Endodermal cell (in vitro differentiated cells): Measurements from ENCODE around the gene HMCN2. TPM values are rescaled to one million over a fixed set of nuclear protein-coding genes. Genes with fewer than 3 reads are reported as not detected.

ENCODE experiments used
- DNase-seq: peaks from one replicate; pipeline ENCODE4 v3.0.0-alpha.2; 2017
- H3K27ac ChIP-seq: 2 replicates; pipeline ENCODE4 v1.5.1; 2013; ENCODE audit warnings: mild to moderate bottlenecking, low read depth, low read length, moderate library complexity
- H3K27me3 ChIP-seq: 2 replicates; pipeline ENCODE4 v1.6.1; 2013; ENCODE audit warnings: mild to moderate bottlenecking, low read length, moderate library complexity; ENCODE audit not compliant: insufficient read depth, control insufficient read depth, poor library complexity, severe bottlenecking
- H3K36me3 ChIP-seq: 2 replicates; pipeline ENCODE4 v1.7.0; 2013; ENCODE audit warnings: mild to moderate bottlenecking, low read length, moderate library complexity; ENCODE audit not compliant: control insufficient read depth, insufficient read depth
- H3K4me1 ChIP-seq: one replicate; pipeline ENCODE4 v1.7.0; 2013; ENCODE audit warnings: low read length; ENCODE audit not compliant: control insufficient read depth, insufficient read depth
- H3K4me3 ChIP-seq: 2 replicates; pipeline ENCODE4 v1.5.1; 2013; ENCODE audit warnings: mild to moderate bottlenecking, low read length, moderate library complexity
- H3K9ac ChIP-seq: 2 replicates; pipeline ENCODE4 v1.6.1; 2013; ENCODE audit warnings: mild to moderate bottlenecking, low read length, moderate library complexity; ENCODE audit not compliant: poor library complexity, severe bottlenecking; ENCODE audit errors: extremely low read depth
- H3K9me3 ChIP-seq: 2 replicates; pipeline ENCODE4 v1.6.1; 2013; ENCODE audit warnings: mild to moderate bottlenecking, low read length, moderate library complexity; ENCODE audit not compliant: control insufficient read depth
- H3K27ac Mint-ChIP-seq: 2 replicates; pipeline ENCODE4 v1.8.0; 2020; ENCODE audit warnings: mixed read lengths
- H3K27me3 Mint-ChIP-seq: 2 replicates; pipeline ENCODE4 v1.8.0; 2021; ENCODE audit warnings: mild to moderate bottlenecking, mixed read lengths; ENCODE audit not compliant: insufficient read depth
- H3K36me3 Mint-ChIP-seq: 2 replicates; pipeline ENCODE4 v1.8.0; 2020; ENCODE audit warnings: low read depth, mixed read lengths
- H3K4me1 Mint-ChIP-seq: 2 replicates; pipeline ENCODE4 v1.8.0; 2020; ENCODE audit warnings: mixed read lengths
- H3K4me3 Mint-ChIP-seq: 2 replicates; pipeline ENCODE4 v1.8.0; 2020; ENCODE audit warnings: mild to moderate bottlenecking, moderate library complexity, mixed read lengths
- H3K9me3 Mint-ChIP-seq: 2 replicates; pipeline ENCODE4 v1.8.0; 2020; ENCODE audit warnings: mild to moderate bottlenecking, mixed read lengths
- CTCF ChIP-seq: fragments of 200-600 bp; sonication (generic); conservative IDR thresholded peaks from 2 replicates; pipeline ENCODE4 v1.5.0; 2021; ENCODE audit warnings: antibody characterized with exemption, mild to moderate bottlenecking
- WGBS, 2 experiments: methylation state at CpG; one replicate each; pipeline versions ENCODE4 v1.1.5 to v1.1.7; 2013; ENCODE audit warnings: missing lambda C conversion rate in 2 of 2, mixed read lengths in 1 of 2; ENCODE audit not compliant: insufficient coverage in 1 of 2, insufficient read length in 1 of 2; 5-methylcytosine and 5-hydroxymethylcytosine counted together
- total RNA-seq, 2 donors: library from RNA; stranded (reverse); fragmentation: NEBNext Ultra II Directional in 1 of 2; extraction: Animal tissue kit (Norgen Biotek cat#: 25700) in 1 of 2; gene quantifications; 2 replicates in 1 of 2; 3 replicates in 1 of 2; pipeline ENCODE4 v1.2.1, GENCODE V29; 2021

Gene HMCN2
- total RNA-seq, 2 donors from 2014 or later, result 3.3 to 3.9 TPM

DNA sequence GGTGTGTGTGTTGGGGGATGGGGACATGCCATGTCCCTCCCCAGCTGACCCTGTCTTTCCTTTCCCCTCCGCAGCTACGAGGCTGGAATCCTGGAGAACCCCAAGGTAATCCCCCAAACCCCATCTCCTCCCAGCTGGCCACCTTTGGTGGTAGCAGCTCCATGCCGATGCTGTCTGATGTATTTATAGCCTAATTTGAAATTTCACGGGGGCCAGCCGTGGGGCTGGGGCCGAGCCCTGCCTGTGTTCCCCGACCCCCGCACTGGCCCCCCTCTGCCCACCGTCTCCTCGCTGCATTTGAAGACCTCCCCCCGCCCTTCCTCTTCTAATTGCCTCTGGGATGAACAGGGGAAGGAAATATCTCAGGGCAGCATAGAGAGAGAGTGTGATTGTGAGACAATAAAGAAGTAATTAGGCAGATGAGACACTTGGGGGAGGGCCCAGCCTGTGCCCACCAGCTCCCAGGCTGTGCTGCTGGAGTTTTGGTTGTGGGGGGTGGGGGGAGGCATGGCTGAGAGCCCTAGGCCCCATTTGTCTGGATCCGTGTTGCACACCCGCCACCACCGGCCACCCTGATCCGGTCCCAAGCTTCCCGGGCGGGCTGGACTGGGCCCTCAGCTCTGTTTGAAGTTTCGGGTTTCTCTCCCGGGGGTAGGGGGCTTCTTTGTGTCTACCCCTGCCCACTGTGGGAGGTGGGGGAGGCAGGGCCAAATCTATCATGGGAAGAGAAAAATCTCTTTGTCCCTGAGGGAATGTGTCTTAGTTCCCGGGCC is 206.0 kb downstream of the HMCN2 start:
- Mint-ChIP-seq H3K9me3 (no peaks in the 10 kb centered on the region), H3K4me1 (peaks cover 14% of the 10 kb centered on the region), H3K27ac (no peak overlapping the region), H3K36me3 (no peaks in the 10 kb centered on the region), H3K4me3 (no peak overlapping the region), H3K27me3 (peaks cover 8% of the 10 kb centered on the region)
- no peak overlapping the region for H3K4me3 ChIP-seq
- H3K9ac ChIP-seq, result no peak overlapping the region
- no peaks in the 10 kb centered on the region for H3K27me3 ChIP-seq
- peaks cover 13% of the 10 kb centered on the region for H3K4me1 ChIP-seq
- H3K36me3 ChIP-seq, result no peaks in the 10 kb centered on the region
- no peak for DNase-seq
- no peak for TF ChIP-seq CTCF
- WGBS, 2 experiments, result 47 to 80% methylated on average over 3 to 19 of the region's 20 CpGs
- no peak overlapping the region for H3K27ac ChIP-seq
- H3K9me3 ChIP-seq, result no peaks in the 10 kb centered on the region

DNA sequence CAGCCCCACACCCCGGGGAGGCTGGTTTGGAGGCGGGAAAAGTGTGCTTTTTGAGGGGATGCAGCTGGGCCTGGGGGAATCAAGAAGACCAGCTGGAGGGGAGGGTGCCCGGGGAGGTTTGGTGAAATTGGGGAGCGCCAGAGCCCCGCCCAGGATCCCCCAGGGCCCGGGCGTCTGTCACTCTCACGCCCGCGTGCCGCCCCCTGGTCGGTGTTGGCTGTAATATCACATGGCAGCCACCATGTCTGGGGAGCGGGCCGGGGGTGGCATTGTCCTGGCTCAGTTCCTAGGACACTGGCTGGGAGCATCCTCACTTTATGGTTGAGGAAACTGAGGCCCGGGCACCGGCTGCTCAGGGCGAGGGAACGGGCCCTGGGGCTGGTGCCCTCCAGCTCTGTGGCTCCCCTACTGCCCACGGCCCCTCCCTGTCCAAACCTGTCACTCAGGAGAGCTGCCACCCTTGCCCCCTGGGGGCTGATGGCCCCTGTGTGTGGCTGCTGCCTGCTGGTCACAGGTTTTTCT is 206.7 kb downstream of the HMCN2 start:
- Histone ChIP-seq H3K9ac (no peak overlapping the region), H3K9me3 (no peaks in the 10 kb centered on the region), H3K27ac (no peak overlapping the region), H3K27me3 (no peaks in the 10 kb centered on the region), H3K4me1 (peaks cover 13% of the 10 kb centered on the region), H3K4me3 (no peak overlapping the region), H3K36me3 (no peaks in the 10 kb centered on the region)
- DNase-seq, result no peak
- Mint-ChIP-seq H3K27ac (no peak overlapping the region), H3K4me3 (no peak overlapping the region), H3K9me3 (no peaks in the 10 kb centered on the region), H3K4me1 (peaks cover 12% of the 10 kb centered on the region), H3K27me3 (peaks cover 8% of the 10 kb centered on the region), H3K36me3 (no peaks in the 10 kb centered on the region)
- 85 to 87% methylated on average over 6 to 19 of the region's 19 CpGs for WGBS, 2 experiments
- no peak for TF ChIP-seq CTCF

DNA sequence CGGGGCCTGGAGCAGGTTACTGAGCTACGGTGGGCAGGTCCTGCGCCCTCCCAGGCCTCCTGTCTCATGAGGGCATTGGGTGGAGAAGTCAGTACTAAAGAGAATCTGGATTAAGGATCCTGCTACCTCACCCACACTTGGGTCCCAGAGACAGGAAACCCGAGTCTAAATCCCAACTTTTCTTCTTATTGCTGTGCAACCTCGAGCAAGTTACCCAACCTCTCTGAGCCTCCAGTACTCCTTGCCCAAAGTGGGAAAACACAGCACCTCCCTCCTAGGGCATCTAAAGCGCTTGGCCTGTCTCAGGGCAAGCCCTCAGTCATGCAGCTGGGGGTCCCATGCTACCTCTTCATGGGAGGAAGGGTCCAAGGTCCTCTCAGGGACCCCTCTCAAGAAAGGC is 207.4 kb downstream of the HMCN2 start:
- H3K27ac ChIP-seq, result no peak overlapping the region
- H3K9me3 ChIP-seq, result no peaks in the 10 kb centered on the region
- peaks cover 6% of the 10 kb centered on the region for H3K27me3 Mint-ChIP-seq
- peaks cover 10% of the 10 kb centered on the region for H3K4me1 Mint-ChIP-seq
- WGBS, 2 experiments, result 93 to 96% methylated on average over 4 to 6 of the region's 6 CpGs
- H3K4me3 ChIP-seq, result no peak overlapping the region
- DNase-seq, result no peak
- peaks cover 13% of the 10 kb centered on the region for H3K4me1 ChIP-seq
- no peak overlapping the region for H3K4me3 Mint-ChIP-seq
- no peaks in the 10 kb centered on the region for H3K36me3 ChIP-seq
- H3K27ac Mint-ChIP-seq, result no peak overlapping the region
- H3K36me3 Mint-ChIP-seq, result no peaks in the 10 kb centered on the region
- no peaks in the 10 kb centered on the region for H3K27me3 ChIP-seq
- no peaks in the 10 kb centered on the region for H3K9me3 Mint-ChIP-seq
- H3K9ac ChIP-seq, result no peak overlapping the region
- TF ChIP-seq CTCF, result no peak
